Chondrocyte (in vitro differentiated cells): Measurements from ENCODE around the gene DNASE1L2. TPM values are rescaled to one million over a fixed set of nuclear protein-coding genes. Genes with fewer than 3 reads are reported as not detected.

ENCODE experiments used
- DNase-seq: peaks from one replicate; pipeline ENCODE4 v3.0.0; 2021; ENCODE audit warnings: mixed read lengths, low spot score
- H3K27ac Mint-ChIP-seq: one replicate; pipeline ENCODE4 v1.8.0; 2021; ENCODE audit warnings: mild to moderate bottlenecking, moderate library complexity, mixed read lengths; ENCODE audit not compliant: unreplicated experiment
- H3K27me3 Mint-ChIP-seq: 2 replicates; pipeline ENCODE4 v1.8.0; 2021; ENCODE audit warnings: low read depth, mixed read lengths
- H3K36me3 Mint-ChIP-seq: 2 replicates; pipeline ENCODE4 v1.8.0; 2021; ENCODE audit warnings: low read depth, mixed read lengths
- H3K4me1 Mint-ChIP-seq: 2 replicates; pipeline ENCODE4 v1.8.0; 2021; ENCODE audit warnings: low read depth, mild to moderate bottlenecking, mixed read lengths
- H3K4me3 Mint-ChIP-seq: one replicate; pipeline ENCODE4 v1.8.0; 2021; ENCODE audit warnings: mild to moderate bottlenecking, moderate library complexity, mixed read lengths; ENCODE audit not compliant: unreplicated experiment
- H3K9me3 Mint-ChIP-seq: 2 replicates; pipeline ENCODE4 v1.8.0; 2021; ENCODE audit warnings: low read depth, mixed read lengths
- CTCF ChIP-seq: fragments of 200-600 bp; sonication (generic); IDR thresholded peaks from 2 replicates; pipeline ENCODE4 v1.5.0; 2021; ENCODE audit warnings: antibody characterized with exemption, mild to moderate bottlenecking, moderate library complexity
- total RNA-seq: library from RNA; stranded (reverse); gene quantifications from 3 replicates; pipeline ENCODE4 v1.2.1, GENCODE V29; 2021

DNASE1L2 gene
- total RNA-seq, 1 donor from 2014 or later: 0.97 TPM

GRCh38 chr16:2211923-2212347 lies 24.3 kb upstream of the DNASE1L2 start:
- H3K27ac Mint-ChIP-seq: no peak overlapping the region
- TF ChIP-seq CTCF: no peak

GRCh38 chr16:2212362-2213324 lies 23.6 kb upstream of the DNASE1L2 start:
- no peak for TF ChIP-seq CTCF
- Mint-ChIP-seq H3K27ac (peak overlapping the region; percentile 52), H3K9me3 (no peaks in the 10 kb centered on the region), H3K36me3 (peaks cover 4% of the 10 kb centered on the region), H3K4me1 (peaks cover 27% of the 10 kb centered on the region), H3K27me3 (no peaks in the 10 kb centered on the region), H3K4me3 (peak overlapping the region; percentile 72)
- DNase-seq: no peak

More at GRCh38 chr16:2211923-2212347, 24.3 kb upstream of the DNASE1L2 start:
- Mint-ChIP-seq H3K27me3 (no peaks in the 10 kb centered on the region), H3K4me1 (peaks cover 31% of the 10 kb centered on the region), H3K9me3 (no peaks in the 10 kb centered on the region), H3K4me3 (no peak overlapping the region), H3K36me3 (peaks cover 7% of the 10 kb centered on the region)
- DNase-seq: no peak

GRCh38 chr16:2213817-2214718 lies 22.2 kb upstream of the DNASE1L2 start:
- no peak for DNase-seq
- no peak for TF ChIP-seq CTCF
- H3K27ac Mint-ChIP-seq: peak overlapping the region; percentile 52
- H3K36me3 Mint-ChIP-seq: no peaks in the 10 kb centered on the region
- no peaks in the 10 kb centered on the region for H3K27me3 Mint-ChIP-seq
- peak overlapping the region; percentile 72 for H3K4me3 Mint-ChIP-seq
- H3K4me1 Mint-ChIP-seq: peaks cover 25% of the 10 kb centered on the region
- no peaks in the 10 kb centered on the region for H3K9me3 Mint-ChIP-seq

- Mint-ChIP-seq H3K27ac (peak within 1 kb of the TSS; percentile 93), H3K27me3 (no peaks in the 10 kb centered on the region), H3K4me3 (peak within 1 kb of the TSS; percentile 86), H3K36me3 (no peaks in the 10 kb centered on the region), H3K9me3 (no peaks in the 10 kb centered on the region), H3K4me1 (peaks cover 25% of the 10 kb centered on the region)
- no peak for DNase-seq
- no peak for TF ChIP-seq CTCF
These were observed 21.6 kb upstream of the DNASE1L2 start, which contains the start of gene PGP for GRCh38 chr16:2214719-2214968. Gene PGP (minus strand): TSS chr16:2214840. CDS start chr16:2214777, 63 bp downstream.

- Mint-ChIP-seq H3K27me3 (no peaks in the 10 kb centered on the region), H3K4me1 (peaks cover 25% of the 10 kb centered on the region), H3K27ac (no peak overlapping the region), H3K36me3 (no peaks in the 10 kb centered on the region), H3K9me3 (no peaks in the 10 kb centered on the region), H3K4me3 (peak overlapping the region; percentile 86)
- DNase-seq: no peak
- no peak for TF ChIP-seq CTCF
These were observed 19.9 kb upstream of the DNASE1L2 start for GRCh38 chr16:2216330-2216729.
